Coronary artery (tissue), 2 donors: ENCODE measurements around the gene FCRLA.
A peak's percentile ranks its signal among the peaks of the same experiment; 100 is the strongest.

Experiments
- DNase-seq: peaks from one replicate; pipeline ENCODE4 v3.0.0-alpha.2; 2017; ENCODE audit warnings: low spot score
- H3K27ac ChIP-seq, 2 donors: fragments of 200-600 bp; sonication (generic); one replicate each; pipeline ENCODE4 v1.5.1; 2016 to 2019
- H3K4me3 ChIP-seq: fragments of 200-600 bp; sonication (generic); 2 replicates; pipeline ENCODE4 v1.5.1; 2016; ENCODE audit warnings: mild to moderate bottlenecking, moderate library complexity
- TF ChIP-seq, protein P1 (sequence below): fragments of 200-600 bp; sonication (generic); IDR thresholded peaks from one replicate; pipeline ENCODE4 v1.5.1; 2019; ENCODE audit warnings: antibody characterized with exemption

FCRLA gene

GRCh38 chr1:161740921-161741320 lies 33.9 kb downstream of the FCRLA start:
- no peak for DNase-seq
- H3K4me3 ChIP-seq = no peak overlapping the region
- no peak overlapping the region for H3K27ac ChIP-seq
- TF ChIP-seq, protein P1, sequence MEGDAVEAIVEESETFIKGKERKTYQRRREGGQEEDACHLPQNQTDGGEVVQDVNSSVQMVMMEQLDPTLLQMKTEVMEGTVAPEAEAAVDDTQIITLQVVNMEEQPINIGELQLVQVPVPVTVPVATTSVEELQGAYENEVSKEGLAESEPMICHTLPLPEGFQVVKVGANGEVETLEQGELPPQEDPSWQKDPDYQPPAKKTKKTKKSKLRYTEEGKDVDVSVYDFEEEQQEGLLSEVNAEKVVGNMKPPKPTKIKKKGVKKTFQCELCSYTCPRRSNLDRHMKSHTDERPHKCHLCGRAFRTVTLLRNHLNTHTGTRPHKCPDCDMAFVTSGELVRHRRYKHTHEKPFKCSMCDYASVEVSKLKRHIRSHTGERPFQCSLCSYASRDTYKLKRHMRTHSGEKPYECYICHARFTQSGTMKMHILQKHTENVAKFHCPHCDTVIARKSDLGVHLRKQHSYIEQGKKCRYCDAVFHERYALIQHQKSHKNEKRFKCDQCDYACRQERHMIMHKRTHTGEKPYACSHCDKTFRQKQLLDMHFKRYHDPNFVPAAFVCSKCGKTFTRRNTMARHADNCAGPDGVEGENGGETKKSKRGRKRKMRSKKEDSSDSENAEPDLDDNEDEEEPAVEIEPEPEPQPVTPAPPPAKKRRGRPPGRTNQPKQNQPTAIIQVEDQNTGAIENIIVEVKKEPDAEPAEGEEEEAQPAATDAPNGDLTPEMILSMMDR = no peak

GRCh38 chr1:161743231-161743630 lies 36.2 kb downstream of the FCRLA start:
- no peak overlapping the region for H3K27ac ChIP-seq
- TF ChIP-seq, protein P1 = no peak
- no peak overlapping the region for H3K4me3 ChIP-seq
- DNase-seq = no peak

DNA sequence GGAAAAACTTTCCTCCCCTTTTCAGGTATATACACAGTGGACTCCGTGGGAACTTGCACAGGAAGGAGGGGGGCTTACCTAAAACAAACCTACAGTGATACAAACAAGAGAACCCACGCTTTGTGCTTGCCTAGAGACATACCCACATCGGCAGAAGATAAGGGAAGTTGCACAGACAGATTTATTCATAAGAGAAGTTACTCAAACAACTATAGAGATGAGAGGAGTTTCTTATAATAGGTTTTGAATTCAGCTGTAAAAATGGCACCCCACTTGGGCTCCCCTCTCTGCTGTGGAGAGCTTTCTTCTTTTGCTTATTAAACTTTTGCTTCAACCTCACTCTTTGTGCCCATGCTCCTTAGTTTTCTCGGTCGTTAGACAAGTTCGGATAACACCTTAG lies 40.8 kb downstream of the FCRLA start:
- DNase-seq = no peak
- Histone ChIP-seq H3K4me3 (no peak overlapping the region), H3K27ac (no peak overlapping the region)
- TF ChIP-seq, protein P1 = no peak

- DNase-seq = peak; percentile 96
- H3K4me3 ChIP-seq = peak within 1 kb of the TSS; percentile 96
- peak within 1 kb of the TSS; percentile 72 to 96 for H3K27ac ChIP-seq
- TF ChIP-seq, protein P1 = no peak
Measured at GRCh38 chr1:161749509-161750407, 42.7 kb downstream of the FCRLA start, which contains the start of gene DUSP12. DUSP12 (plus strand) TSS chr1:161749786; CDS start chr1:161749802, 16 bp downstream.

DNA sequence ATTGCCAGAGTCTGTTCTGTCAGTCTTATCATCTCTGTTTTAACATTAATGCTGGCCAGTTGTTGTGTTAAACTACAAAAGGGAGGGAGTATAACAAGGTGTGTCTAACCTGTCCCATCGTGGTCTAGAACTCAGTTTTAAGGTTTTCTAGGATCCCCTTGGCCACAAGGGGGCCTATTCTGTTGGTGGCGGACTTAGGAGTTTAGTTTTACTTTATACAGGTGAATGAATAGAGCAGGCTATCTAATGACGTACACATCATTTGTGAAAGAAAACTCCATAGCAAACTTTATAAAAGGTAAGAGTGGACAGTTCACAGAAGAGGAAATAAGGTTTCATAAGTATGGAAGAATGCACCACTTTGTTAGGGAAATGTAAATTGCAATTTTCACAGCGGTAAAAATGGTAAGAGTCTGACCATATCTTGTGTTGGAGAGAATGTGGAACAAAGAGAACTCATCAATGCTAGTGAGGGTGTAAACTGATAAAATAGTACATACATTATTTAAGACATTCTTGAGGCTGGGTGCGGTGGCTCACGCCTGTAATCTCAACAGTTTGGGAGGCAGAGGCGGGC lies 56.6 kb downstream of the FCRLA start:
- DNase-seq = no peak
- Histone ChIP-seq H3K4me3 (no peak overlapping the region), H3K27ac (no peak overlapping the region)
- TF ChIP-seq, protein P1 = no peak
